Osteoblast (primary cell): Measurements from ENCODE around the gene GPR62. TPM values are rescaled to one million over a fixed set of nuclear protein-coding genes. Genes with fewer than 3 reads are reported as not detected.
A peak's percentile ranks its signal among the peaks of the same experiment; 100 is the strongest.

Experiments used
- DNase-seq: peaks from one replicate; pipeline ENCODE4 v3.0.0; 2011; ENCODE audit warnings: low spot score, mixed read lengths; ENCODE audit not compliant: insufficient read length; ENCODE audit errors: missing footprints
- H2AFZ ChIP-seq: 2 replicates; pipeline ENCODE4 v1.6.0; 2011; ENCODE audit warnings: mild to moderate bottlenecking, low read length
- H3K27ac ChIP-seq: 2 replicates; pipeline ENCODE4 v1.5.1; 2011; ENCODE audit warnings: mild to moderate bottlenecking, low read depth, low read length, moderate library complexity
- H3K27me3 ChIP-seq: 2 replicates; pipeline ENCODE4 v1.6.0; 2012; ENCODE audit warnings: mild to moderate bottlenecking, control low read depth, inconsistent platforms, low read length, moderate library complexity; ENCODE audit not compliant: insufficient read depth
- H3K36me3 ChIP-seq: 2 replicates; pipeline ENCODE4 v1.5.1; 2011; ENCODE audit warnings: mild to moderate bottlenecking, low read length, control low read depth, moderate library complexity; ENCODE audit not compliant: insufficient read depth
- H3K4me1 ChIP-seq: 2 replicates; pipeline ENCODE4 v1.5.1; 2011; ENCODE audit warnings: mild to moderate bottlenecking, low read length, control low read depth, moderate library complexity; ENCODE audit not compliant: insufficient read depth
- H3K4me2 ChIP-seq: 2 replicates; pipeline ENCODE4 v1.6.0; 2011; ENCODE audit warnings: mild to moderate bottlenecking, low read length; ENCODE audit not compliant: insufficient read depth
- H3K4me3 ChIP-seq: fragments of 200-600 bp; sonication (generic); 3 replicates; pipeline ENCODE4 v1.5.1; 2012; ENCODE audit warnings: mild to moderate bottlenecking, low read length, inconsistent platforms; ENCODE audit not compliant: insufficient read depth
- H3K79me2 ChIP-seq: 2 replicates; pipeline ENCODE4 v1.6.0; 2012; ENCODE audit warnings: mild to moderate bottlenecking, low read length, control low read depth, inconsistent platforms; ENCODE audit not compliant: insufficient read depth
- H3K9me3 ChIP-seq: 2 replicates; pipeline ENCODE4 v1.5.1; 2011; ENCODE audit warnings: low read depth, low read length, control low read depth
- H4K20me1 ChIP-seq: 2 replicates; pipeline ENCODE4 v1.6.0; 2012; ENCODE audit warnings: mild to moderate bottlenecking, low read length, control low read depth; ENCODE audit not compliant: insufficient read depth
- CTCF ChIP-seq: IDR thresholded peaks from 2 replicates; pipeline ENCODE4 v1.5.1; 2011; ENCODE audit warnings: mild to moderate bottlenecking, low read depth, low read length, moderate library complexity; ENCODE audit errors: extremely low read depth
- total RNA-seq: library from RNA; depleted of rRNA; stranded (reverse); fragments of >200 nt; gene quantifications from 2 replicates; pipeline ENCODE4 v1.2.3, GENCODE V29; 2012

The GPR62 gene
- total RNA-seq, 1 donor, result not detected

- peaks cover 12% of the 10 kb centered on the region for H3K79me2 ChIP-seq
- H3K4me3 ChIP-seq, result peak within 1 kb of the TSS; percentile 92
- peak within 1 kb of the TSS; percentile 84 for H3K27ac ChIP-seq
- H3K27me3 ChIP-seq, result no peaks in the 10 kb centered on the region
- peak; percentile 99 for DNase-seq
- H3K9me3 ChIP-seq, result no peaks in the 10 kb centered on the region
- peaks cover 2% of the 10 kb centered on the region for H4K20me1 ChIP-seq
- no peaks in the 10 kb centered on the region for H3K36me3 ChIP-seq
- H3K4me2 ChIP-seq, result peak within 1 kb of the TSS; percentile 88
- no peak for TF ChIP-seq CTCF
- H2AFZ ChIP-seq, result peak within 1 kb of the TSS; percentile 95
- H3K4me1 ChIP-seq, result peaks cover 23% of the 10 kb centered on the region
Measured at GRCh38 chr3:51974963-51975851, 20.0 kb downstream of the GPR62 start, which contains the start of gene ABHD14A. Gene ABHD14A, plus strand, starts transcription at chr3:51975064. Its CDS starts 72 bp downstream, at chr3:51975136.

- DNase-seq, result peak; percentile 91
- H3K36me3 ChIP-seq, result no peaks in the 10 kb centered on the region
- peak overlapping the region; percentile 88 for H3K4me2 ChIP-seq
- H3K4me3 ChIP-seq, result peak overlapping the region; percentile 92
- peaks cover 16% of the 10 kb centered on the region for H3K79me2 ChIP-seq
- H3K27me3 ChIP-seq, result no peaks in the 10 kb centered on the region
- H3K27ac ChIP-seq, result no peak overlapping the region
- H3K4me1 ChIP-seq, result peaks cover 23% of the 10 kb centered on the region
- H3K9me3 ChIP-seq, result no peaks in the 10 kb centered on the region
- TF ChIP-seq CTCF, result peak; percentile 15
- H2AFZ ChIP-seq, result peak overlapping the region; percentile 95
- peaks cover 2% of the 10 kb centered on the region for H4K20me1 ChIP-seq
Measured at GRCh38 chr3:51975852-51976549, 20.8 kb downstream of the GPR62 start.

GRCh38 chr3:51977446-51978142 is 22.4 kb downstream of the GPR62 start:
- Histone ChIP-seq H2AFZ (no peak overlapping the region), H3K79me2 (peaks cover 19% of the 10 kb centered on the region), H3K36me3 (no peaks in the 10 kb centered on the region), H3K4me2 (no peak overlapping the region), H3K27ac (no peak overlapping the region), H3K4me1 (peaks cover 31% of the 10 kb centered on the region), H3K9me3 (no peaks in the 10 kb centered on the region), H3K27me3 (no peaks in the 10 kb centered on the region), H3K4me3 (no peak overlapping the region), H4K20me1 (peaks cover 9% of the 10 kb centered on the region)
- no peak for DNase-seq
- TF ChIP-seq CTCF, result no peak
